ENCODE results near the gene METTL27.
"Not testable (repeated sequence)": the region's sequence is repeated elsewhere in the genome, so short reads cannot be mapped to it uniquely, and the experiment has no call there.

METTL27 gene

DNA sequence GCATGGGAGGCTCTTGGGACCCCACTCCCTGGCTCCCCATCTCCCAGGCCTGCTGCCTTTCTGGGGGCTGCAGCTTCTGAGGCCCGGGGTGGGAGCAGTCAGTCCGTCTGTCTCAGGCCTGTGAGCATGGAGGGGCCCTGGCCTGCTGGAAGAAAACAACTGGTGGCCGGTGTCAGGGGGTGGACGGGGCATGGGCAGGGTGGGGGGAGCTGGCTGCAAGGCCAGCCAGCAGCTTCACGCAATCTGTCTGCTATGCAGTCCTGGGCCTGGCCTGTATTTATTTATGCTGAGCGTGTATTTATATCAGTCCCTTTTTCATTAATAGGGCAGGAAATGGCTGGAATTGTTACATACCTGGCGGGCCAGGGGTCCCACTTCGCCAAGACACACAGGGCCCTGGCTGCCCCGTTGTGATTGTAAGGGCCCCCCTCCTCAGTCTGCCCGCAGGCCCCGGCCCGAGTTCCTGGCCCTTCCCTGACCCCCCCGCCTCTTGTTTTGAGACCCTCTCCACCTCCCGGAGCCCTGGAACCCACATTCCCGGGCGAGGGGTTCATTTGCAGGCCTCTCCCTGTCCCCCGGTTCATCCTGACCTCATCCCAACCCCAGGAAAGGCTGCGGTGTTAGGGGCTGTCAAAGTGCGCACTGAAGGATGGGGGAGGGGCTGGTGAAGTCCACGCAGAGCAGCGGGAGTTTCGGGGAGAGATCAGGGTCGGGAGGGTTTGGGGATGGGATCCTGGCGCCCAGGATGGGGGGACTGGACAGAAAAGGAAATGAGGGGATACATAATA is 26.9 kb upstream of the METTL27 start:
- DNase-seq, result no peak

DNA sequence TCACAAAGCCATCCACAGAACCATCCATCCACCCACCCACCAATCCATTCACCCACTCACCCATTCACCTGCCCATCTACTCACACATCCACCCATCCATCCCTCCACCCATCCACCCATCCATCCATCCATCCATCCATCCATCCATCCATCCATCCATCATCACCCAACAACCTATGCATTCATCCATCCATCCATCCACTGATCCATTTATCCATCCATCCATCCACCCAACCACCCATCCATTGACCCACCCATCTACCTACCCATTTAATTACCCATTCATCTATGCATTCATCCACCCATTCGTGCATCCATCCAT is 24.1 kb upstream of the METTL27 start:
- no peak for DNase-seq

DNA sequence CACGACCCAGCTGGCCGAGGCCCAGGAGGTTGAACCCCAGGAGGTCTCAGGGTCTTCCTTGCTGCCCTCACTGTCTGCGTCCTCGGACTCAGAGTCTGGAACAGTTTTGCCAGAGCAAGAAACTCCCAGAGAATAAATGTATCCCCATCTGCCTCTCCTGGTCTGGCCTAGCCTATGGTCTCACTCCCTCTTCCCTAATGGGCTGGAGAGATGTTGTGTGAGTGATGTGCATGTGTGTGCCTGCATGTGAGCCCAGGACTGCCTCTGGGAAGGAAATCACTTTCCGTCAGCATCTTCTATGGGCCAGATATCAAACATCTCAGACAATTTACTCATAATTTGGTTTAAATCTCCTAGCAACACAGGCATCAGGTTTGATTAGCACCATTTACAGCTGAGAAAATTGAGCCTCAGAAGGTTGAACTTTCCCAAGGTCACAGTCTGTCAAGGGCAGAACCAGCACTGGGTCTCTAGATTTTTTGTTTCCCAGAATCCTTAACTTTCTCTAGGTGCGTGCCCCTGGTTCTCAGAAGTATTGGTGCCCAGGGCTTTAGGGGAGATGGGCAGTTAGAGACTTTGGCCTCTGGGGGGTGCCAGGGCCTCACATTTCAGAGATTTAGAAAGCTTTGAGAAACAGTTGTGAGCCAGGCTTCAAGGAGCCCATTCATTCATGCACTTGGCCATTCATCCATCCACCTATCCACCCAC is 23.6 kb upstream of the METTL27 start:
- DNase-seq, result no peak

DNA sequence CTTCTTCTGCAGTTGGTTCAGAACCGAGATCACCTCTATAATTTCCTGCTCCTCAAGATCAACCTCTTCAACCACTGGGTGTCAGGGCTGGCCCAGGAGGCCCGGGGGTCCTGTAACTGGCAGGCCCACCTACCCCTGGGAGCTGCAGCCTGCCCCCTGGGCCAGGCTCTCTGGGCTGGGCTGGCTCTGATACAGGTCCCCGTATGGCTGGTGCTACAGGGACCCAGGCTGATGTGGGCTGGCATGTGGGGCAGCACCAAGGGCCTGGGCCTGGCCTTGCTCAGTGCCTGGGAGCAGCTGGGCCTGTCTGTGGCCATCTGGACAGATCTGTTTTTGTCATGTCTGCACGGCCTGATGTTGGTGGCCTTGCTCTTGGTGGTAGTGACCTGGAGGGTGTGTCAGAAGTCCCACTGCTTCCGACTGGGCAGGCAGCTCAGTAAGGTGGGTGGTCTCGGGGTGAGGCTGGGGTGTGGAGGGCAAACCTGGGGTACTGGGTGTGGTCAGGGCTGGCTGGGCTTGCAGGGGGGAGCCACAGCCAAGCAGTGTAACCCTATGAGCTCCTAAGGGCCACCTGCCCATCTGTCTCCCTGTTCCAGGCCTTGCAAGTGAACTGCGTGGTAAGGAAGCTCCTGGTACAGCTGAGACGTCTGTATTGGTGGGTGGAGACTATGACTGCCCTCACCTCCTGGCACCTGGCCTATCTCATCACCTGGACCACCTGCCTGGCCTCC is 22.8 kb upstream of the METTL27 start:
- DNase-seq, result no peak

DNA sequence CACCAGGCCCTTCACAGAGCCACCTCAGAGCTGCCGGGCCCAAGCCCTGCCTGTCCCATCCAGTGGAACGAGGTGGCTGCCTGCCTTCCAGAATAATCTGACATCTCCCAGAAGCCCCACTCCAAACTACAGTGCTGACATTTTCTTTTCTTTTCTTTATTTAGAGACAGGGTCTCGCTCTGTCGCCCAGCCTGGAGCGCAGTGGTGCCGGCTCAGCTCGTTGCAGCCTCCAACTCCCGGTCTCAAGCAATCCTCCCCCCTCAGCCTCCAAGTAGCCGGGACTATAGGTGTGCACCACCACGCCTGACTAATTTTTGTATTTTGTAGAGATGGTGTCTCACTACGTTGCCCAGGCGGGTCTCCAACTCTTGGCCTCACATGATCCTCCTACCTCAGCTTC is 19.0 kb upstream of the METTL27 start:
- no peak for DNase-seq

DNA sequence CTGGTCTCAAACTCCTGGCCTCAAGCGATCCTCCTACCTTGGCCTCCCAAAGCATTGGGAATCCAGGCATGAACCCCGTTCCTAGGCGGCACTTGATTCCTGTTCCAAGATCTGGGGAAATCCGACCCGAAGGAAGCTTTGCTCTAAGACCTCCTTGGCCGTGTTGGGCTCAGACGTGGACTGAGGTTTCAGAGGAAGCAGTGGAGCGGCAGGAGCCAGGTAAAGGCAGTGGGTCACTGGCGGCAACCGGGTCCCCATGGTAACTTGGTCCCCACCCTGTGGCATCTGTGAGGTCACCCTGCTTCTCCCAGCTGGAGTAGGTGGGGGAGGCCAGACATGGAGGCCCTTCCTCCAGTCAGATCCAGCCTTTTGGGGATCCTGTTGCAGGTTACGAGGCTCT is 18.5 kb upstream of the METTL27 start, which contains the start of gene TMEM270:
Gene TMEM270, plus strand, starts transcription at position 301 of the 400 bp plus-strand sequence. Its CDS starts 36 bp downstream, at position 337.
- no peak for DNase-seq

DNA sequence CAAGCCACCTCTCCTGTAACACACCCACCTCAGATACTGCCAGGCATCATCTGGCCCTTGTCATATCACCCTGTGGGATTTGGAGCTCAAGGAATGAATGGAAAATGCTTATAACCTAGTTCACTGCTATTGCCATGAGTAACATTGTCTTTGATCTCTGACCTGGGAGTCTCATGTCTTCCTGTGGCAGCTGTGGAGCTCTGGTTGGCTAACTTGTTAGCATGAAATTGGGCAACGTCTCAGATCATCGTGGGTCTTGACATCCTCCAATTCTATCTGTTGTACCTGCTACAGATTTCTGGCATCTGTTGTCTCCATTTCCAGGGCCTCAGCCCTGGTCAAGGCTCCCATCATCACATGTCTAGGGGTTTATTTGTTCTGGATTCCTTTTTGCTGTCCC is 16.5 kb upstream of the METTL27 start:
- DNase-seq, result no peak

DNA sequence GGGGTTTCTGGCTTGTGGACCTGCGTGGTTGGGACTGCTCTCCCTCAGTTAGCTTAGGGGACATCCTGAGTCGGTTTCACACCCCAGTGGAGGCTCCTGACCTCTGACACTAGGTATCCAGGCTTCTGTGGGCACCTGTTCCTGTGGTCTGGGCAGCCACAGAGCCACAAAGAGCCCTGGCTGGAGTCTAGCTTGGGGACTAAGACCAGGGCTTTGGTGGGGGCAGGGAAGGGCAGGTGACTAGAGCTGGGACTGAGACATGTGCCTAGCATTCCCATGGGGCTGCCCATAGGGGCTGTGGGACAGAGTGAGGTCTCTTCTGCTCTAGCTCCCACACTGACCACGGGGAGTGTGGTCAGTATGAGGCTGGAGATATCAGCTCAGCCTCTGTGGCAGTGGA is 14.6 kb upstream of the METTL27 start:
- DNase-seq, result no peak

DNA sequence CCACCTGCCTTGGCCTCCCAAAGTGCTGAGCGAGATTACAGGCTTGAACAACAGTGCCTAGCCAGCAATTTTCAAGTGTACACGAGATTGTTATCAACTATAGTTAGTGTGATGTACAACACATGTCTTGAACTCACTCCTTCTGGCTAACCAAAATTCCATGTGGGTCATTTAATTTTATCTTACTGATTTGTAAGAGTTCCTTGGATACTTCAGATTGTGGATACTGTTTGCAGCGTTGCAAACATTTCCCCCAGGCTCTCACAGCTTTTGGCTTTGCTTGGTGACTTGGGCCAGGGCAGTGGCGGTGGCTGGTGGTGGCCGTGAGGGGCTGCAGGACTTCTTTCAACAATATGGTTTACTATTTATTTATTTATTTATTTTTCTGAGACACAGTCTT is 10.2 kb upstream of the METTL27 start:
- no peak for DNase-seq

DNA sequence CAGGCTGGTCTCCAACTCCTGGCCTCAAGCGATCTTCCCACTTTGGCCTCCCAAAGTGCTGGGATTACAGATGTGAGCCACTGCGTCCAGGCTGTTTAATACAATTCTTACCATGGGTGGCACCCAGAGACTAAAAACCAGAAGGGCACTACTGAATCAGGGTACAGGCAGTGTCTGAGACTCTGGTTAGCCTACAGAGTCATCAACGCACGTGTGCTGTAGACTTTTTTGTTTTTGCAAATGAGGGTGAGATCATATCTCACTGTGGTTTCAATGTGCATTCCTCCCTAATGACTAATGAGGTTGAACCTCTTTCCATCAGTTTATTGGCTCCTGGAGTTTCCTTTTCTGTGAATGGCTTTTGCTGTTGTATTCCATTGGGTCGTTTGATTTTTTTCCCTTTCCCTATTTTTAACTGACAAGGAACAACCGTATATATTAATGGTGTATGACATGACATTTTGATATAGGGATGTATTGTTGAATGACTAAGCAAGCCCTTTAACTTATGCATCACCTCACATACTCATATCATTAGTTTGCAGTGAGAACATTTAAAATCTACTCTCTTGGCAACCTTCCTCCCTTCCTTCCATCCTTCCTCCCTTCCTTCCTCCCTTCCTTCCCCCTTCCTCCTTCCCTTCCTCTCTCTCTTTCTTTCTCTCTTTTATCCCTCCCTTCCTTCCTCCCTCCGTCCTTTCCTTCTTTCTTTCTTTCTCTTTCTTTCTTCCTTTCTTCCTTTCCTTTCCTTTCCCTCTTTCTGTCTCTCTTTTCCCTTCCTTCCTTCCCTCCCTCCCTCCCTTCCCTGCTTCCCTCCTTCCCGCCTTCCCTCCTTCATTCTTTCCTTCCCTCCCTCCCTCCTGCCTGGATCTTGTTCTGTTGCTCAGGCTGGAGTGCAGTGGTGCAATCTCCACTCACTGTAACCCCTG is 9.4 kb upstream of the METTL27 start:
- DNase-seq, result no peak

DNA sequence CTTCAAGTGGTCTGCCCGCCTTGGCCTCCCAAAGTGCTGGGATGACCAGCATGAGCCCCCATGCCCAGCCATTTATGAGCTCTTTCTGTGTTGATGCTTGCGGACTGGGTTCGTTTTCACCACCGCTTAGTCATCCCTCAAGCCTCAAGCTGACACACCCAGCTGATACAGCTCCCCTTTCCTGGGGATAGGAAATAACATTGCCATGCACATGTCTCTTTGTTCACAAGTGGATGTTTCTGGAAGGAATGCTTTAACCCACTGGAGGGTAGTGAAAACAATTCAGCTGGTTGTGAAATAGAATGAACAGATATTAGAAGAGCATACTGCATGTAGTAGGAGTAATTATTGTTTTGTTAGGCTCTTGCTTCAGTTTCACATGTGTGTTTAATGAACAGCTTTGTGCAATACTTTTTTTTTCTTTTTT is 8.5 kb upstream of the METTL27 start:
- no peak for DNase-seq

DNA sequence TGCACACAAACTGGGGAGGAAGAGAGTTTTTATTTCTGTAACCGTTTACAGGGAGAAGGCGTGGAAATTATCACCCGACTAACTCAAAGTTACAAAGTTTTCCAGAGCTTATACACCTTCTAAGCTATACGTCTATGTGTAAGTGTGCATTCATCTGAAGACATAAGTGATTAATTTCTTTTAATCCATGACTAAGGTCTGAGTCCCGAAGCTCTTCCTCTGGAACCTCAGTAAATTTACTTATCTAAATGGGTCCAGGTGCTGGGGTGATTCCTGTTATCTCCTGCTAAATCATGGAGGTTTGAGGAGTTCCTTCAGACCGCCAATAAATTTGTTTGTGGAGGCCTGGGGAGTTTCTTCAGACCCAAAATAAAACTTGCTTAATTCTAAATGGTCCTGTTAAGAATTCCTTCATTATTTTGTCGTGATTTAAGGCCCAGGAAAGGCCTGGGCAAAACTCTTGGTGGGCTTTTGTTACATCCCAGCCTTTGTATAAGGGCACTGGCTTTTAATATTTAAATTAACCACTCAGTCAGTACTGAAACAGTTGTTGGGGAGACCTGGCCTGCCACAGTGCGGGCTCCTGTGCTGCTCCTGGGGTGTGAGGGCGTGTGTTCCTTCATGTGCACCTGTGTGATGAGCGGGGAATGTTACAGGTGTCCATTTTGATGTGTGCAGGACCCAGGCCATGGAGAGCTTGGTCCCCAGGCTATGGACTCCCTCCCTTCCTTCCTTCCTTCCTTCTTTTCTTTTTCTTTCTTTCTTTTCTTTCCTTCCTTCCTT is 5.8 kb upstream of the METTL27 start:
- no peak for DNase-seq

DNA sequence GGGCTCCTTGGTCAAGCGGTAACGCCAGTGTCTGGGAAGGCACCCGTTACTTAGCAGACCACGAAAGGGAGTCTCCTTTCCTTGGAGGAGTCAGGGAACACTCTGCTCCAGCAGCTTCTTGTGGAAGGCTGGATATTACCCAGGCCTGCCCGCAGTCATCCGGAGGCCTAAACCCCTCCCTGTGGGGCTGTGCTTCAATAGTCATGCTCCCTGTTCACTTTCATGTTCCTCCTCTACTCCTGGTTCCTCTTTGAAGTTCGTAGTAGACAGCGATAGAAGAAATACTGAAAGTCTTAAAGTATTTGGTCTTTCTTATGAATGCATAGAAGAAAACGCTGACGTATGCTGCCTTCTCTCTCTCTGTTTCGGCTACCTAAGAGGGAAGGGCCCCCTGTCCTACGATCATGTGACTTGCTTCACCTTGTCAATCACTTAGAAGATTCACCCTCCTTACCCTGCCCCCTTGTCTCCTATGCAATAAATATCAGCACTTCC is 3.4 kb upstream of the METTL27 start:
- not testable (repeated sequence) for DNase-seq

DNA sequence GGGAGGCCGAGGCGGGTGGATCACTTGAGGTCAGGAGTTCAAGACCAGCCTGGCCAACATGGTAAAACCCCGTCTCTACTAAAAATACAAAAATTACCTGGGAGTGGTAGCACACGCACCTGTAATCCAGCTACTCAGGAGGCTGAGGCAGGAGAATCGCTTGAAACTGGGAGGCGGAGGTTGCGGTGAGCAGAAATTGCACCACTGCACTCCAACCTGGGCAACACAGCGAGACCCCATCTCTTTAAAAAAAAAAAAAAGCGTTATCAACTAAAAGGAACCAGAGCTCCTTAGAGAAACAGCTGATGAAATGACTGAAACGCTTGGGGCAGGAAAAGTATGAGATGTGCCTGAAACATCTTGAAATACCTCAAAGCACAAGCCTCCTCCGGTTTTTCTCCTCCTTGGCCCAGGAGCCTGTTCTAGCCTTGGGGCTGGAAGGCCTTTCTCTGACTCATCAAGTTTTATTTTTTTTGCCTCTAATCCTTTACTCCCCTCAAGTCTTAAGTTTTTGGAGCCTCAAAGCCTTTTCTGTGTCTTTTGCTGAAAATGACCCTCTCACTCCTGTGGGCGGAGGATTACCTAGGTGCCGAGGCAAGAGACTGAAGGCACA is 2.6 kb upstream of the METTL27 start:
- DNase-seq, result no peak

DNA sequence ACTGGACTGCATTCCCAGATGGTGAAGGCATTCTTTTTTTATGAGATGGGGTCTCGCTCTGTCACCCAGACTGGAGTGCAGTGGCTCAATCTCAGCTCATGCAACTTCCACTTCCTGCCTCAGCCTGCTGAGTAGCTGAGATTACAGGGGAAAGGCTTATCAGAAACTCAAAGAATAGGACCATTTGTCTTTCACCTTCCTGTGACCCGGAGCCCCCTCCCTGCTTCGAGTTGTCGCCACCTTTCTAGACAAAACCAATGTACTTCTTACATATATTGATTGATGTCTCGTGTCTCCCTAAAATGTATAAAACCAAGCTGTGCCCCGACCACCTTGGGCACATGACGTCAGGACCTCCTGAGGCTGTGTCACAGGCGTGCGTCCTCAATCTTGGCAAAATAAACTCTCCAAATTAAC is 1.8 kb upstream of the METTL27 start:
- DNase-seq, result no peak

DNA sequence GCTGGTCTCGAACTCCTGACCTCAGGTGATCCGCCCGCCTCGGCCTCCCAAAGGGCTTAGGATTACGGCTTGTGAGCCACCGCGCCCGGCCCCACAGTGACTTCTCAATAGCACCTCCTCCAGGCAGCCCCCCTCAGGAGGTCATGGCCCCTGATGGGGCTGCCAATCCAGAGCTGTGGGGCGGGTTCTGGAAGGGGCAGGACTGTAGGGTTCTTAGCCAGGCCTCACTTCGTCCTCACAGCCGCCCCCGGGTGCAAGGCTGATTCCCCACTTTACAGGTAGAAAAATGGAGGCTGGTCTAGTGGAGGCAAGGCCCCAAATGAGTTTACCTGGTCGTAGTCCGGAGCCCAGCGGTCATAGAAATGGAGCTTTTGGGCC is 638 bp downstream of the METTL27 start:
- DNase-seq, result no peak

DNA sequence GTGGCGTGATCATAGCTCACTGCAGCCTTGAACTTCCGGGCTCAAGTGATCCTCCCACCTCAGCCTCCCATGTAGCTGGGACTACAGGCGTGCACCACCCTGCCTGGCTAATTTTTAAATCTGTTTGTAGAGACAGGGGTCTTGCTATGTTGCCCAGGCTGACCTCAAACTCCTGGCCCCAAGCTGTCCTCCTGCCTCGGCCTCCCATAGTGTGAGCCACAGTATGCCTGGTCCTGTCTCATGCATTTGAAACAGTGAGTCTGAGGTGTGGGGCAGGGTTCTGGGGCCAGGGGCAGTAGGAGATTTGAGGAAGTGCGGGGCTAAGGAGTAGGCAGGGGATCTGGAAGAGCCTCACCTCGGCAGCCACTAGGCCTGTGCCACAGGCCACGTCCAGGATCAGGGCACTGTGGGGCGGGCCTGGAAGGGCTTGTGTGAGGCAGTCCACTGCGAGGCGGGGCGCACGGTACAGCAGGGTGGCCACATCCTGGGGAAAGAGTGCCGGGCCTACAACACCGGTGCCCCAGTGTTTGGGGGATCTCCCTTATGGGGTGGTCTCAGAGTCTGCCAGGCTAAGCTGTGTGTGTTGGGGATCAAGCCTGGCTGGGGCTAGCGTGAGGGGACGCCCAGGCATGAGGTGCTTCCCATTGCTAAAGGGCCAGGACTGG is 1.5 kb downstream of the METTL27 start:
- DNase-seq, result no peak

DNA sequence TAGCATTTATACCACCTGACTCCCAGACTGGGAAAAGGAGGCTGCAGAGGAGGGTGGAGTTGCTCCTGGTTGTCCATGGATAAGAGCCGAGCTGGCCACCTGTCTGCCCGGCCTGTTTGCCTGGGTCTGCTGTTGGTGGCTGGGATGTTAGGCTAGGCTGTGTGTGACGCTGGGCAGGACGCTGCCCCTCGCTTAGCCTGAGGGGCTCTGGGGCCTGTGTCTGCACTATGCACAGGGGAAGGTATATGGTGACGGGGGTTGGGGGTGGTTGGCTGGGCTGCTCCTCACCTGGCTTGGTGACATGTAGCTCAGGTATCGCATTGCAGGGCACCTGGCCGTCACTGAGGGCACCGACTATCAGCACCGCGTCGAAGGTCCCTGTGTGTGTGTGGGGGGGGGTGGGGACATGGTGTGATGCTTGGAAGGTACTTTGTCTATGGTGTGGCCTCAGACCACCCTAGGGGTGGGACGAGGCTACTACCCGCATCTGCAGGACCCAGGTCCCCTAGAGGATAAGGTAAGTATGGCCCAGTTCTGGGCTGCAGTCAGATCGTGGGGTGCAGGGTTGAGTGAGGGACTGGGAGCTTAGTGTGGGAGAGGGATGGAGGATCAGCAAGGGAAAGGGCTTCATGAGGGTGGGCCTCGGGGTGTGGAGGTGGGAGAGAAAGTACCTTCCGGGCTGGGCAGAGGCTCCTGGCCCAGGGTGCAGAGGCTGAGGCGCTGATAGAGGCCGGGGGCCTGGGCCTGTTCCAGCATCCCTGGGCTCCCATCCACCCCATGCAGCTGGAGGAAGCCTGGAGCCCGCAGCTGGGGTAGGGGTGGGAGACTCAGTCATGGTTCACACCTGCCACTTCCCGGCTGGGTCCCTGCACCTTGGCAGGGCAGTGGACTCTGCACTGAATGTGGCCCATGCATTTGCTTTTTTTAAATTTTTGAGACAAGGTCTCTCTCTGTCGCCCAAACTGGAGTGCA is 2.3 kb downstream of the METTL27 start:
- DNase-seq, result no peak

DNA sequence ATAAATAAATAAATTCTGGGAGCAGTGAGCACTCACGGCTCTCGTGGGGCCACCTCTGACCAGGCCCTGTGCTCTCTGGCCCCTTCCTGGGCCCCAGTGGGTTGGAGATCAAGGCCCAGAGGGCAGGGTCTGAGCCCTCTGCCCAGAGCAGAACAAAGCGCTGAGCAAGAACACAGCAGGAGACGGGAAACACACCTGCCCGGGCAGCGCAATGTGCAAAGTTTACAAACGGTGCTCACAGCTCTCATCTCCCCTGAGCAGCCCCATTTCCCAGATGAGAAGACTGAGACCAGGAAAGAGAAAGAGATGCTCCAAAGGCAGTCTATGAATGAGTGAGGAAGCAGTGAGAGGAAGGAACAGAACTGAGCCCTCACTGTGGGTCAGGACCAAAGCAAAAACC is 3.0 kb downstream of the METTL27 start:
- no peak for DNase-seq

DNA sequence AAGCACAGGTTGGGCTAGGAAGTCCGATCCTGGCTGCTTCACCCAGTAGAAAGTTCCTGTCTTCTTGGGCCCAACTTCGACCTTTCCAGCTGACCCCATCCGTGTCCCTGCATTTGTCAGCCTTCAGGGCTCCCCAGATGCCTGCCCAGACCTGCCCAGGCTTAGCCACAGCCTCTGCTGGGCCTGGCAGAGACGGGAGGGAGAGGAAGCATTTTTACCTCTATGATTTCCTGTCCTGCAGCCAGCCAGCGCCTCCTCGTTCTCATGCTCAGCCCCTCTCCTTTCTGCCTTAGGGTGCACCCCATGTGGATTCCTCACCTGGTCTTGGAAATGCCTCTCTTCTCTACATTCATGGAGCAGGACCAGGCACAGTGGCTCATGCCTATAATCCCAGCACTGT is 3.7 kb downstream of the METTL27 start:
- no peak for DNase-seq
